Effector memory CD4-positive, alpha-beta T cell (primary cell): ENCODE measurements around the gene TMEM132D.

Source experiments
- DNase-seq, 3 donors: peaks; one replicate each; pipeline ENCODE4 v3.0.0-alpha.2; 2020
- H3K27ac ChIP-seq: 2 replicates; pipeline ENCODE4 v1.7.0; 2013; ENCODE audit warnings: mild to moderate bottlenecking, low read length, moderate library complexity; ENCODE audit not compliant: insufficient read depth, poor library complexity, severe bottlenecking
- H3K27me3 ChIP-seq: replicated peaks from 2 replicates; pipeline ENCODE4 v1.7.0; 2013; ENCODE audit warnings: mild to moderate bottlenecking, low read length; ENCODE audit not compliant: insufficient read depth, control insufficient read depth, poor library complexity, severe bottlenecking
- H3K36me3 ChIP-seq: 2 replicates; pipeline ENCODE4 v1.7.0; 2013; ENCODE audit warnings: mild to moderate bottlenecking, low read length, moderate library complexity; ENCODE audit not compliant: control insufficient read depth, insufficient read depth
- H3K4me1 ChIP-seq: 2 replicates; pipeline ENCODE4 v1.7.0; 2013; ENCODE audit warnings: low read length, mild to moderate bottlenecking; ENCODE audit not compliant: control insufficient read depth, insufficient read depth, poor library complexity, severe bottlenecking
- H3K4me3 ChIP-seq: 2 replicates; pipeline ENCODE4 v1.7.0; 2013; ENCODE audit warnings: low read length, low read depth, mild to moderate bottlenecking; ENCODE audit not compliant: insufficient read depth, poor library complexity, severe bottlenecking
- H3K9me3 ChIP-seq: 2 replicates; pipeline ENCODE4 v1.7.0; 2013; ENCODE audit warnings: mild to moderate bottlenecking, low read length, moderate library complexity; ENCODE audit not compliant: control insufficient read depth

TMEM132D gene

DNA sequence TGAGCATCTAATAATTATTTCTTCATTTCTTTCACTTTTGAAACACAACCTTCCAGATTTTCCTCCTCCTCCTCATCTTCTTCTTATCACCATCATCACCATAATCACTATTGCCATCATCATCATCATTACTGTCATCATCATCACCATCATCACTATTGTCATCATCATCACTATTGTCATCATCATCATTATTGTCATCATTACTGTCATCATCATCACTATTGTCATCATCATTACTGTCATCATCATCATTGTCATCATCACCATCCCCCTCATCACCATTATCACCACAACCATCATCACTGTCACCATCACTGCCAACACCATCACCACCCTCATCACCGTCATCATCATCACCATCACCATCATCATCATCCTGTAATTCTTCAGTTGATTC is 400.0 kb downstream of the TMEM132D start:
- H3K27me3 ChIP-seq = no peaks in the 10 kb centered on the region
- H3K36me3 ChIP-seq = no peaks in the 10 kb centered on the region
- no peak for DNase-seq
- no peaks in the 10 kb centered on the region for H3K9me3 ChIP-seq
- no peak overlapping the region for H3K27ac ChIP-seq
- H3K4me3 ChIP-seq = no peak overlapping the region
- H3K4me1 ChIP-seq = no peaks in the 10 kb centered on the region

DNA sequence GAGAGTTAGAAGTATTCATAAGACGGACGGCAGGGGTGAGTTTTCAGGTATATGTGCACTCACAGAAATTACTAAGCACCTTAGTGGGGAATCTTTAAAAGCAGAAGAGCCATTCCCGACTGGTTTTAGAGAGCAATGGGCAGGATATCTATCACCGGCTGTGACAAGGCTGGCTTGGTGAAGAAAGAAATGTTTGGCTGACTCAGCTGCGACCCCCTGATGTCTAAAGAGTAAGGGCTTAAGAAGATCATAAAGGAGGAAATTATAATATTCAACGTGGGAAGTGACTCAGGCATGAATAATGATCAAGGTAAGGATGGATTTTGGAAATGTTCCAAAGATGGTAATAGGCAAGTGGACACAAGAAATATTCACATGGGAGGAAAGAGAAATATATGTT is 407.6 kb downstream of the TMEM132D start:
- Histone ChIP-seq H3K9me3 (no peaks in the 10 kb centered on the region), H3K4me3 (no peak overlapping the region), H3K36me3 (no peaks in the 10 kb centered on the region), H3K4me1 (no peaks in the 10 kb centered on the region), H3K27me3 (no peaks in the 10 kb centered on the region), H3K27ac (no peak overlapping the region)
- no peak for DNase-seq

- no peak for DNase-seq
- no peaks in the 10 kb centered on the region for H3K9me3 ChIP-seq
- H3K27ac ChIP-seq = no peak overlapping the region
- H3K4me1 ChIP-seq = no peaks in the 10 kb centered on the region
- no peaks in the 10 kb centered on the region for H3K36me3 ChIP-seq
- H3K27me3 ChIP-seq = no peaks in the 10 kb centered on the region
- H3K4me3 ChIP-seq = no peak overlapping the region
Observed at GRCh38 chr12:129494766-129495165, 409.1 kb downstream of the TMEM132D start.

GRCh38 chr12:129494260-129494659 is 409.6 kb downstream of the TMEM132D start:
- H3K9me3 ChIP-seq = no peaks in the 10 kb centered on the region
- DNase-seq = no peak
- H3K27me3 ChIP-seq = no peaks in the 10 kb centered on the region

GRCh38 chr12:129489100-129489676 is 414.6 kb downstream of the TMEM132D start:
- Histone ChIP-seq H3K36me3 (no peaks in the 10 kb centered on the region), H3K27ac (no peak overlapping the region), H3K4me1 (no peaks in the 10 kb centered on the region), H3K27me3 (no peaks in the 10 kb centered on the region), H3K9me3 (no peaks in the 10 kb centered on the region), H3K4me3 (no peak overlapping the region)
- DNase-seq = no peak

More at GRCh38 chr12:129494260-129494659, 409.6 kb downstream of the TMEM132D start:
- H3K4me1 ChIP-seq = no peaks in the 10 kb centered on the region
- no peak overlapping the region for H3K4me3 ChIP-seq
- no peaks in the 10 kb centered on the region for H3K36me3 ChIP-seq
- no peak overlapping the region for H3K27ac ChIP-seq

- no peak for DNase-seq
- Histone ChIP-seq H3K4me3 (no peak overlapping the region), H3K27ac (no peak overlapping the region), H3K9me3 (no peaks in the 10 kb centered on the region), H3K27me3 (no peaks in the 10 kb centered on the region), H3K4me1 (no peaks in the 10 kb centered on the region), H3K36me3 (no peaks in the 10 kb centered on the region)
Observed at GRCh38 chr12:129486931-129487330, 416.9 kb downstream of the TMEM132D start.

DNA sequence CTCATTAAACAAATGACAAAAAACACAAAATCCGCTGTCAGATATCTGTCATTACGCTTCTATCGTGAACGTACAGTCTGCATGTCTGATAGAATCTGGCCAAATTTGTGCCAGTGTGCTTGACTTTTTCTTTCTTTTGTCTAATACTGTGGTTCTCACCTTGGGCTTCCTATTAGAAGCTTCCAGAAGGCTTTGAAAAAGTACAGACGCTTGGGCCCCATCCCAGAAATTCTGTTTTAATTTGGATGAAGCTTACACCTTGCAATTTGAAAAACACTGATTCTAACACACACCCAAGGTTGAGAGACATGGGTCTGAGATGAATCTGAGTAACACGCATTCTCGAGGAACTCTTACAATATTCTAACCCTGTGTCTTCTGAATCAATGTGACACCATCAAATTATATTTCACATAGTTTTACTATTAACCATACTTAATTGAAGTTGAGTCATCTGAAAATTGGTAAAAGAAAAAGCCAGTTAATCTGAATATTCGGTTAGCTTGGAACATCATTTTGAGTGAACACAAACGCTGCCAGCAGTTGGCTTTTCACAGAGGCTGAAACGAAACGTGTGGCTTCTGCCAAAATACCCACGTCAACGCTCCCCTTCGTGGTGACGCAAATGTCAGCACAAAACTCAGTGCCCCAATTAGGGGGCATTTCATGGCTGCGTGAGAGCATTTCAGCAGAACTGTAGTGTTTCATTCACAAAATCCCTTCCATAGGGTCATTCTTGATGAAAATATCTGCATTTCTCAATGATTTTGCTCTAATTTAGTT is 420.5 kb downstream of the TMEM132D start:
- no peaks in the 10 kb centered on the region for H3K9me3 ChIP-seq
- no peak for DNase-seq

DNA sequence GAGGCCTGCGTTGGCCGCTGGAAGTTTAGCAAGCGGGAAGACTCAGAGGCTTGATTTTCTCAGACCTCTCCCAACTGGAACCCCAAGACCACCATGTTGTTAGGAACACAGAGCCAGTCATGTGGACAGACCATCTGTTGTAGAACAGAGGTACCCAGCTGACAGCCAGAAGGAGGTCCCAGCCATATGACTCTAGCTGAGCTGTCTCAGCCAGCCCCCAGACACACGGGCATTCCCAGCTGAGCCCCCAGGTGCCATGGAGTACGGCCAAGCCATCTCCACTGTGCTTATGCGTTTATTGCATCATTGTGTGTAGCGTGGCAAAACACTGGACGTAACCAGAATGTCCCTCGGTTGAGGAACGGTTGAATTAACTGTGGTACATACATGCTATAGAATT is 421.9 kb downstream of the TMEM132D start:
- no peak overlapping the region for H3K27ac ChIP-seq
- H3K27me3 ChIP-seq = no peaks in the 10 kb centered on the region
- no peak overlapping the region for H3K4me3 ChIP-seq
- no peaks in the 10 kb centered on the region for H3K36me3 ChIP-seq
- no peak for DNase-seq
- H3K9me3 ChIP-seq = no peaks in the 10 kb centered on the region
- H3K4me1 ChIP-seq = no peaks in the 10 kb centered on the region

More for the DNA sequence above, 420.5 kb downstream of the TMEM132D start:
- Histone ChIP-seq H3K4me1 (no peaks in the 10 kb centered on the region), H3K4me3 (no peak overlapping the region), H3K36me3 (no peaks in the 10 kb centered on the region), H3K27ac (no peak overlapping the region), H3K27me3 (no peaks in the 10 kb centered on the region)

DNA sequence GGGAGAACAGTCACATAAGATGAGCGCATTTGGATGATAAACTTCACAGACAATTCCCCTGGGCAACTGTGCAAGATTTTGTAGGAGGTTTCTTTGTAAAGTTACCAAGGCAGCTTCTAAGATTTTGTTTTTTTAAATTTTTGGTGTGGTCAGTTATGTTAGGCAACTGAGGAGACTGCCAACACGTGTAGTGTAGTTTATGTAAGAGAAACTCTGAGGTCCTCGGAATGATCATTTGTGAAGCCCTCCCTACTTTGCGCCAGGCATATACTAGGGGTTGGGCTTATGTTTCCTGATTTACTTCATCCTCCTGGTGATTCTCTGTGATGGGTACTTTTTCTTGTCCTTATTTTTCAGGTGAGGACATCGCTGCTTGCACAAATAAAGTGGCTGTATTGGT is 433.6 kb downstream of the TMEM132D start:
- Histone ChIP-seq H3K27me3 (no peaks in the 10 kb centered on the region), H3K36me3 (no peaks in the 10 kb centered on the region), H3K4me1 (no peaks in the 10 kb centered on the region), H3K9me3 (no peaks in the 10 kb centered on the region), H3K27ac (no peak overlapping the region), H3K4me3 (no peak overlapping the region)
- DNase-seq = no peak

DNA sequence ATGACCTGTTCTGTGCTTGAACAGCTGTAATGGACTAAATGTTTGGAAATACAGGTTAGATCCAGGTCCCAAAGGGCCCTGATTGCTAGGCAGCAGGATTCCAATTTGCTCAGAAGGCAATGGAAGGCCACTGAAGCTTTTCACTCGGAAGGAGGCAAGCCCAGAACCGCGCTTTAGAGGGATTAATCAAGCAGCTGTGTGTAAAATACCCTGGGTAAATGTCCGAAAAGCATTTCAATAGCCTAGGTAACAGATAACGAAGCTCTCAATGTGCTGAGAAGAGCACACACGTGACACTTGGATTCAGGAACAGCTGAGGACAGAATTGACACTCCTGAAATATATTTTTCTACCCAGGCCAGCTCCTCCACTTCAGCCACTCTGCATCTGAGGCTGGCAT is 436.1 kb downstream of the TMEM132D start:
- Histone ChIP-seq H3K27me3 (no peaks in the 10 kb centered on the region), H3K4me1 (no peaks in the 10 kb centered on the region), H3K36me3 (no peaks in the 10 kb centered on the region), H3K9me3 (no peaks in the 10 kb centered on the region), H3K27ac (no peak overlapping the region), H3K4me3 (no peak overlapping the region)
- DNase-seq = no peak
